HG02798 (cell line): Measurements from ENCODE around the gene ARHGAP45.
A peak's percentile ranks its signal among the peaks of the same experiment; 100 is the strongest.
"Not testable (repeated sequence)": the region's sequence is repeated elsewhere in the genome, so short reads cannot be mapped to it uniquely, and the experiment has no call there.

ENCODE experiments used
- ATAC-seq: cut with Tn5 transposase; IDR thresholded peaks from one replicate; pipeline ENCODE4 v1.9.1; 2021; ENCODE audit warnings: mild to moderate bottlenecking; ENCODE audit not compliant: unreplicated experiment, poor library complexity

The ARHGAP45 gene, protein sequence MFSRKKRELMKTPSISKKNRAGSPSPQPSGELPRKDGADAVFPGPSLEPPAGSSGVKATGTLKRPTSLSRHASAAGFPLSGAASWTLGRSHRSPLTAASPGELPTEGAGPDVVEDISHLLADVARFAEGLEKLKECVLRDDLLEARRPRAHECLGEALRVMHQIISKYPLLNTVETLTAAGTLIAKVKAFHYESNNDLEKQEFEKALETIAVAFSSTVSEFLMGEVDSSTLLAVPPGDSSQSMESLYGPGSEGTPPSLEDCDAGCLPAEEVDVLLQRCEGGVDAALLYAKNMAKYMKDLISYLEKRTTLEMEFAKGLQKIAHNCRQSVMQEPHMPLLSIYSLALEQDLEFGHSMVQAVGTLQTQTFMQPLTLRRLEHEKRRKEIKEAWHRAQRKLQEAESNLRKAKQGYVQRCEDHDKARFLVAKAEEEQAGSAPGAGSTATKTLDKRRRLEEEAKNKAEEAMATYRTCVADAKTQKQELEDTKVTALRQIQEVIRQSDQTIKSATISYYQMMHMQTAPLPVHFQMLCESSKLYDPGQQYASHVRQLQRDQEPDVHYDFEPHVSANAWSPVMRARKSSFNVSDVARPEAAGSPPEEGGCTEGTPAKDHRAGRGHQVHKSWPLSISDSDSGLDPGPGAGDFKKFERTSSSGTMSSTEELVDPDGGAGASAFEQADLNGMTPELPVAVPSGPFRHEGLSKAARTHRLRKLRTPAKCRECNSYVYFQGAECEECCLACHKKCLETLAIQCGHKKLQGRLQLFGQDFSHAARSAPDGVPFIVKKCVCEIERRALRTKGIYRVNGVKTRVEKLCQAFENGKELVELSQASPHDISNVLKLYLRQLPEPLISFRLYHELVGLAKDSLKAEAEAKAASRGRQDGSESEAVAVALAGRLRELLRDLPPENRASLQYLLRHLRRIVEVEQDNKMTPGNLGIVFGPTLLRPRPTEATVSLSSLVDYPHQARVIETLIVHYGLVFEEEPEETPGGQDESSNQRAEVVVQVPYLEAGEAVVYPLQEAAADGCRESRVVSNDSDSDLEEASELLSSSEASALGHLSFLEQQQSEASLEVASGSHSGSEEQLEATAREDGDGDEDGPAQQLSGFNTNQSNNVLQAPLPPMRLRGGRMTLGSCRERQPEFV

DNA sequence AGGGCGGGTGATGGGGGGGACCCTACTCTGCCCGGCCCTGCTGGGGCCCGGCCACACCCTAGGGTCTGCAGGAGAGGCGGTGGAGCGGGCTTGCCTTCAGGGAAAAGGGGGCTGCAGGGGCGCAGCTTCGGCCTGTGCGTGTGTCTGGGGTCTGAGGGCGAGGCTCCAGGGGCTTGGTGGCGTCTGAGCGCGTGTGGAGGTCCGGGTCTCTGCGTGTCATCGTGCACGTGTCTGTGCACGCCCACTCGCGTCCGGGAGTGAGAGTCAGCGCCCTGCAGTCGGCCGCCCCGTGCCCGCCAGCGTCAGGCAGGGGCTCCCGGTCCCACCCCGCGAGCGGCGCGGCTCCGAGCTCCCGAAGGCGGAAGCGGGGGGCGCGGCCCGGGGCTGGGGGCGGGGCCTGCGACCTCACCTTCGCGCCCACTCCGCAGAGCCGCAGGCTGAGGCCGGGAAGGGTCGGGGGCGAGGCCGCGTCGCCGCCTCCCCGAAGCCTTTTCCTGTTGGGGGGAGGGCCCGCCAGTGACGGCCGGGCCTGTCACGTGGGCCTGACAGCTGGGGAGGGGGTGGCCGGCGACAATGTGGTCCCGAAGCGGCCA is at the start of gene ARHGAP45:
TSS of gene ARHGAP45 (plus strand) at position 420 of the 593 bp plus-strand sequence. CDS start 239 bp downstream, outside the sequence.
- ATAC-seq = peak; percentile 41

DNA sequence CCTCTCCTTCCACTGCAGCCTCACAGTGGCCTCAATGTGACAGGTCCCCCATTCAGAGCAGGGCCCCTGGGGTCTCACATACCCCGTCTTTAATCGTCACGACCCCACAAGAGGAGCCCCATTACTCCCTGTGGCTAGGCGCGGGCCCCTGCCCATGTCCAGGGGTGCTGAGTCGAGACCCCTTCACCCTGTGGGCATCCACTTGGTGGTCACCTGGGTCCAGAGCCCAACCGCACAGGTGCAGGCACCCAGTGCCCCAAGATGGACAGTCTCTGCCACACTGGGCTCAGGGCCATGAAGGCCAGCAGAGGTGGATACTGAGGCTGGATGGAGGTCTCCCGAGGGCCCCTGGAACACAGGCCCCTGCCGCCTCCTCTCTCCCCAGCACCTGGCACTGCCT is 49.1 kb upstream of the ARHGAP45 start:
- no peak for ATAC-seq

DNA sequence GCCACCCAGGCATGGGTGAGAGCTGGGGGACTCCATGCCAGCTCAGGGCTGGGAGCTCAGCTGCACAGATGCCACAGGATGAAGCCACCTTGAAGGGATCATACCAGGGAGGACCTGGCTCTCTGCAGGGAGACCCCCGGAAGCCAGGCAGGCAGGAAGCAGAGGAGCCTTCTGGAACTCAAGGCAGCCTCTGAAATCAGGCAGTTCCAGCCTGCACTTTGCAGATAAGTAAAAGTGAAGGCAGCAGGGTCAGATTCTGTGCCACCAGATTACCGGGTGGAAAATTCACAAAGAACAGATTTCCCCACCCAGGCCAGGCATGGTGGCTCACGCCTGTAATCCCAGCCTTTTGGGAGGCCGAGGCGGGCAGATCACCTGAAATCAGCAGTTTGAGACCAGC is 48.6 kb upstream of the ARHGAP45 start:
- ATAC-seq = no peak

DNA sequence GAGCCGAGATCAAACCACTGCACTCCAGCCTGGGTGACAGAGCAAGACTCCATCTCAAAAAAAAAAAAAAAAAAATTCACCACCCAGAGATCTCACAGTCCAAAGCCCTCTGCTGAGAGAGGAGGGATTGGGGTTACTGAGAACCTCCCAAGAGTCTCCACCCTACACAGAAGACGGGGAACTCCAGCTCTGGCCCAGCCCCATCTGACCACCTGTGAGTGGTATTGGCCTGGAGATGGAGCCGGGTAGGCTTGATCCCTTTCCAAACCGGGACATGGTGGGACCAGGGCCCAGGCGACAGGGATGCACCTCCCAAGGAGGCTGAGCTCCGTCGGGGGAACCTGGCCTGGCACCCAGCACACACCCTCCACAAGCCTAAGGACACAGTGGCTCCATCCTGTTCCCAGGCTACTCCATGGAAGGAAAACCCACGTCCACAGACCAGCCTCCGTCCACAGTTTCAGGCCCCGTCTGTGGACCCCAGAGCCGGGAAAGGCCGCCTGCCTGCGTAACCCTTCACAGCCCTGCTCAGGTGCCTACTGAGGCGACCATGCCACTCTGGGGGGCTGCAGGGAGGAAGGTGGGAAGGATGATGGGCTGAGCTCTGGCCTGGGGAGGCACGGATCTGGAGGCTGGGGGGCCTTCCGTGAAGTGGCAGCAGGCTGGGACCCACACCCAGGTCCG is 47.9 kb upstream of the ARHGAP45 start:
- ATAC-seq = no peak

DNA sequence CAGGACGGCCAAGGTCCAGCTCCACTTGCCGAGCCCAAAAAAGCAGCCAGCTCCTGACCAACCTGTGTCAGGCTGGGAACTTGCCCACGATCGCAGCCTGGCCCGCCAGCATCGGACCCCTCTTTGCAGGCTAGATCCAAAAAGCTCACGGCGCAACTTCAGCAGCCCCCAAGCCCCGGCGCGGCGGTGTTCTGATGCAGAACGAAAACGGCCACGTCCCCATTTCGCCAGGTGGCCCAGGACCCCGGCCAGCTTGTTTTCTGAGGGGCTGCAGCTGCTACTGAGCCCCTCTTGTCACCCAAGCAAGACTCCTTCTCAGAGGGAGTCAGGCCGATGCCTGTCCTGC is 47.4 kb upstream of the ARHGAP45 start:
- no peak for ATAC-seq

DNA sequence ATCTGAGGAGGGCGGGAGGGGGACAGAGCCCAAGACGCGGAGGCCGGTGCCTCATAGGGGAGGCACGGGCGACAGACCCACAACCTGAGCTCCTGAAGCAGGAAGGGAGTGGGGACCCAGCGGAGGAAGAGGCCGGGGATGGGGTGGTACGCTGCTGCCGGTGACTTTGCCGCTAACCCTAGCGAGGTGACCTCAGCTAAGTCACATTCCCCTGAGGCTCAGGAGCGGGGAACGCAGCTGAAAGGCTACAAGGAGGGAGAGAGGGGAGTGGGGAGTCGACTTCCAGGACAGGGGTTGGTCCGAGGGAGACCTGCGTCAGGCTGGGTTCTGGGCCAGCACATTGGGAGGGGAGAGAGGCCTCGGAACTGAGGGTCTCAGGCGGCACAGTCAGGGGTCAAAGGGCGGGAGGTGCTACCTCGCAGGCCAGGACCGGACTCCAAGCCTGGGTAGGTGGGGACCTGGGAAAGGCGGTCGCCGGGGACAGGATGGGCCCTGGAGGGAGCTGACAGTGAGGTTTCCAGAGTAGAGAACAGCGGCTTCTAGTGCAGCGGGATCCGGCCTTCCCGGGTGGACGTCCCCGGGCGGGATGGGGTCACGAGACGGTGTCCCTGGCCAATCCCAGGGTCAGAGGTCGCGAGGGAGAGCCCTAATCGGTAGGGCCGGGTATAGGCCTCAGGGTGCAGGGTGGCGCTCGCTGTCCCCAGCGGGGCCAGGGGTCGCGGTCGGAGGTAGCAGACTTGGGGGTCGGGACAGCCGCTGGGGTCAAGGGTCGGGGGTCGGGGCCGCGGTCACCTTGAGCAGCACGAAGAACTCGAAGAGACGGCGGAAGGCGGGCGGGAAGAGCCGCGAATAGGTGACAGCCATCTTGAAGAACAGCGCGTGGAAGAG is 46.7 kb upstream of the ARHGAP45 start:
- no peak for ATAC-seq

DNA sequence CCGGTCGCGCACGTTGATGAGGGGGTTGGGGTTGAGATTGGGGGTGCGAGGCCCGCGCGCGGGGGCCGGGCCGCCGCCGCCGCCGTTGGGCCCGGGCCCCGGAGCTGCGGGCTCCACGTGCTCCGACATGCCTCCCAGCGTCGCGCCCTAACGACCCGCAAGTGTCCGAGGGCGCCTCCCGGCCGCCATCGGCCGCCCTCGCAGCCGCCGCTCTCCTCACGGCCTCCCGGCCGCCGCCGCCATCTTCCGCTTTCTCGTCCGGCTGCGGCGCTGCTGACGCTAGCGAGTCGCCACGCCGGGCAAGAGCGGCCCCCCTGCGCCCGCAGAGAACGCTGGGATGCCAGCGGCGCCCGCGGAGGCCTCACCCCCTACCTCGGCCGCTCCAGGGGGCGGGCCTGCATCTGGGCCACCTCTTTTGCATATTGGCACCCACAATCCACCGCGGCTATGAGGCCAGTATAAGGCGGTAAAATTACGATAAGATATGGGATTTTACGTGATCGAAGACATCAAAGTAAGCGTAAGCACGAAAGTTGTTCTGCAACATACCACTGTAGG is 46.0 kb upstream of the ARHGAP45 start, which contains the start of gene TMEM259:
TSS of gene TMEM259 (minus strand) at position 256 of the 558 bp plus-strand sequence. CDS start at position 129, 127 bp downstream.
- peak; percentile 86 for ATAC-seq

DNA sequence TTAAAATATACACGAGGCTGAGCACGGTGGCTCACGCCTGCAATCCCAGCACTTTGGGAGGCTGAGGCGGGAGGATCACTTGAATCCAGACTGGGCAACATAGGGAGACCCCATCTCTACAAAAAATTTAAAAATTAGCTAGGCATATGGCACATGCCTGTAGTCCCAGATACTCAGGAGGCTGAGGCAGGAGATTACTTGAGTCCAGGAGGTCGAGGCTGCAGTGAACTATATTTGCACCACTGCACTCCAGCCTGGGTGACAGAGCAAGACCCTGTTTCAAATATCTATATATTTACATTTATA is 43.1 kb upstream of the ARHGAP45 start:
- not testable (repeated sequence) for ATAC-seq

DNA sequence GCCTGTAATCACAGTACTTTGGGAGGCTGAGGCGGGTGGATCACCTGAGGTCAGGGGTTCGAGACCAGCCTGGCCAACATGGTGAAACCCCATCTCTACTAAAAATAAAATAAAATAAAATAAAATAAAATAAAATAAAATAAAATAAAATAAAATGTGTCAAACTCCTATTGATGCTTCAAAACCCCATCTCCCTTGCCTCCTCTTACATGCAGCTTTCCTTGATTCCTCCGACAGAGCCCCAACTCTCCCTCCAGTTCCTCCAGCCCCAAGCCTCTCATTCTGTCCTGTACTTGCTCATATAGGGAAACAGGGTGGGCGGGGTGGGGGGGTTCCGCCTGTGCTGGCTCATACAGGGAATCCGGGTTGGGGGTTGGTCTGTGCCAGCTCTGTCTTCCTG is 41.9 kb upstream of the ARHGAP45 start:
- not testable (repeated sequence) for ATAC-seq

DNA sequence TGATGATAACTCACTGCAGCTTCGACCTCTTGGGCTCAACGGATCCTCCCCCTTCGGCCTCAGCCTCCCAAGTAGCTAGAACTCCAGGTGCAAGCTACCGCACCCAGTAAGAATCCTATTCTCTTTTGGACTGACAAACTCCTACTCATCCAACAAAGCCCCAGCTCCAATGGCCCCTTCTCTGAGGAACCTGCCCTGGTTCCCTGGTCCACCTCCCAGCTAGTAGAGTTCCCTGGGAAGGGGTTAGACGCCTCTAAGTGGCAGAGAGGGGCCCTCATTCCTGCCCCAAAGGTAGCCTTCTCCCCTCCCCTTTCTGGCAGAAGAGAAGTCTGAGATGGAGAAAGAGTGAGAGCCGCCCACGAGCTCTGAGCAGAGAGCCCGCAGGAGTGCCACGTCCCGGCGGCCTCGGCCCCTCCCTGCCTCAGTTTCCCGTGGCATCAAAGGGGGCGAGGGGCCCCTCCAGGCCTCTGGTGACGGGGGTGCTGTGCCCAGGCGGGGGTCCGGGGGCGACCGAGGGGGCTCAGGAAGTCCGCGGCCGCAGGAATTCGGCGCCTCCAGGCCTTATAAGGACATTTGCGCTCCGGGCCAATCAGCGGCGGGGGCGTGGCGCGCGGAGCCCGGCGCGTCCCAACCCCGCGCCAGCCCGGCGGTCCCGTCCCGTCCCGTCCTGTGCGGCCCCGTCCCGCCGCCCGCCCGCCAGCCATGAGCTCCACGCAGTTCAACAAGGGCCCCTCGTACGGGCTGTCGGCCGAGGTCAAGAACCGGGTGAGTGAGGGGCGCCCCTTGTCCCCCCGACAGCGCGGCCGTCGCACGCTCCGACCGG is 40.8 kb upstream of the ARHGAP45 start, which contains the start of gene CNN2:
TSS of gene CNN2 (plus strand) at position 649 of the 823 bp plus-strand sequence. CDS start at position 703, 54 bp downstream.
- peak; percentile 64 for ATAC-seq

DNA sequence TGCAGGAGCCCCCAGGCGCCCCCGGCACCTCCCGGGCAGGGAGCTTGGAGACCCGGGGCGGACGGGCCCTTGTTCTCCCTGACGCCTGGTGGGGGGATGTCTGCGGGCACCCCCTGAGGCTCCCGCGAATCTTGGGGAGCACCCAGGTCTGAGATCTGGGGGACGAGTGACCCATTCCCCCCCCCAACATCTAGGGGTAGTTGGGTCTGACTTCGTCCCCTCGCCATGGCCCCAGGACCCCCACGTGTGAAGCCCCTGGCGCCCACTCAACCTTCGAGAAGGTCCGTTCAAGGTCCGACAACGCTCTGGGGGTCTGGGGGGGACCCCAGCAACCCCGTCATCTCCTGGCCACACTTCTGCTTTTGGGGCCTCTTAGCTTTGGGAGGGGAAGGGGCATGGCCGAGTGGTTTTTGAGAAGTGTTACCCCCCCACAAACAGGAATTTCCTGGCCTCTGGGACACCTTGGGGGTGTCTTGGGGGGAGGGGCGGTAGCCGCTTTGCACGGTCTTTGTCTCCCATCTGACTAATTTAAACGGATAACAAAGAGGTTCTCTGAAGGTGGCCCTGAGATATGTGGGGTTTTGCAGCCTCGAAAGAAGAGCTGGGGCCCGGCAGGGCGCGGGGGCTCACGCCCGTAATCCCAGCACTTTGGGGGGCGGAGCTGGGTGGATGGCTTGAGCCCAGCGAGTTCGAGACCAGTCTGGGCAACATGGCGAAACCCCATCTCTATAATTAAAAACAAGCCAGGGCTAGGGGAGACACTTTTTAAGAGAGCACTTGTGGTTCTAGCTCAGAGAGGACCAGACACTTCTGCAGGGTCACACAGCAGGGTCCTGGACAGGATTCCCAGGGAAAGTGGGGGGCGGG is 40.0 kb upstream of the ARHGAP45 start:
- ATAC-seq = peak; percentile 2

DNA sequence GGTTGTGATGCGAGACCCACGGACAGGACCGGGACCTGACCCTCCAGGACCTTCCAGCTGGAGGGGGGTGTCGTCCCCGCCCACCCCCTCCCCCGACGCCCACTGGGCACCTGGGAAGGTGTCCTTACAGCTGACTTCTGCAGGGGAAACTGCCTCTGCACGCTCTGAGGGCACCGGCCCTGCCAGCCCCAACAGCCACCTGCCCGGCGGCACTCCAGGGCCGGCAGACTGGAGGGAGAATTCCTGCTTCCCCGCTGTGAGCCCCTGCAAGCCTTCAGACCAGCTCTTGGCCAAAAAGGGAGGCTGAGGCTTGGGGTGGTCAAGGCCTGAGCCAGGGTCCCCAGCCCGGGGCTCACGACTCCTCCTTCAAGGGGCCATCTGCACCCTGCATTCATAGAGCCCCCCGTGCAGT is 39.3 kb upstream of the ARHGAP45 start:
- ATAC-seq = no peak

DNA sequence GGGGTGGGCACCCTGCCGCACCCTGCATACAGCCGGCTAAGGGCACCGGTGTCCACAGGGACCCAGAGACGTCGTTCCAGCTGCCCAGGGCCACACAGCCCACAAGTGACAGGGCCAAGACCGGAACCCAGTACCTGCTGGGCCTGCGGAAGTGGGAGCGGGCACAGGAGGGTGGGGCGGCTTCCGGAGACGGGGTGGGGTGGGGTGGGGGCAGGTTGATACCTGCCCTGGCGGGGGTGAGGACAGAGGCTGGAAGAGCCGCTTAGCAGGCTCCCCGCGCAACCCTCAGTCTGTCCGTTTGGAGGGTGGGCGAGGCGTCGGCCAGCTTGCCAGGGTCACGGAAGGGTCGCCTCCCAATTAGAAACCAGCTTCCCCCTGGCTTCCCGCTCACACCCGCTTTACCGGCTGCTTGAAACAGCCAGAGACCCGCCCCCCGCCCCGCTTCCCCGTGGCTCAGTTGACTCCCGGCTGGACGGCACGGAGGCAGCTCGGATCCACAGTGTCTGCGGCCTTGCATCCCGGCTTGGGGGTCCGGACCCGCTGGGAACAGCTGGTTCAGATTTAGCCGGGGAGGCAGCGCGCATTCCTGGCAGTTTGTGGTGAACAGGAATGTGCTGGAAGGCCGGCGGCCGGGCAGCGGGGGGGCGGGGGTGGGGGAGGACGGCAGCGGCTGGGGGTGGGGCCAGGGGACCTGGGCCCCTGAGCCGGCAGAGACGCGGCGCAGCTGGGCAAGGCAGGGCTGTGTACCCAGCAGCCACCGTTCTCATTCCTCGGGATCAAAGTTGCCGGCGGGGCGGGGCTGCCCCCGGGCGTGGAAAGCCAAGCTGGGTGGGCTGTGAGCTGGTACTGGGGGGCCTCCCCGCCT is 38.7 kb upstream of the ARHGAP45 start:
- no peak for ATAC-seq

DNA sequence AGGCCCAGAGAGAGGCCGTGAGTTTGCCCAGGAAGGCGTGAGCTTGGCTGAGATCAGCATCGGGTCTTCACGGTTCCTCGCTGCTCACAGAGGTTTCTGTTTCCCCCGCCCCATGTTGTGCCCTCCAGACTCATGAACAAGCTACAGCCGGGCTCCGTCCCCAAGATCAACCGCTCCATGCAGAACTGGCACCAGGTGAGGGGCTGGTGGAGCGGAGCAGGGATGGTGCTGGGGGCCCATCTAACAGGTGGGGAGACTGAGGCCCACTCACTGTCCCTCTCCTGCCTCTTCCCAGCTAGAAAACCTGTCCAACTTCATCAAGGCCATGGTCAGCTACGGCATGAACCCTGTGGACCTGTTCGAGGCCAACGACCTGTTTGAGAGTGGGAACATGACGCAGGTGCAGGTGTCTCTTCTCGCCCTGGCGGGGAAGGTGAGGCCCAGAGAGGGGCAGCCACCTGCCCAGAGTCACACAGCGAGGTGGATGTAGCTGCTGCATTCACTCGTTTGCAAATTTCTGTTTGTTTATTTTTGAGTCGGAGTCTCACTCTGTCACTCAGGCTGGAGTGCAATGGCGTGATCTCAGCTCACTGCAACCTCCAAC is 34.6 kb upstream of the ARHGAP45 start:
- no peak for ATAC-seq

DNA sequence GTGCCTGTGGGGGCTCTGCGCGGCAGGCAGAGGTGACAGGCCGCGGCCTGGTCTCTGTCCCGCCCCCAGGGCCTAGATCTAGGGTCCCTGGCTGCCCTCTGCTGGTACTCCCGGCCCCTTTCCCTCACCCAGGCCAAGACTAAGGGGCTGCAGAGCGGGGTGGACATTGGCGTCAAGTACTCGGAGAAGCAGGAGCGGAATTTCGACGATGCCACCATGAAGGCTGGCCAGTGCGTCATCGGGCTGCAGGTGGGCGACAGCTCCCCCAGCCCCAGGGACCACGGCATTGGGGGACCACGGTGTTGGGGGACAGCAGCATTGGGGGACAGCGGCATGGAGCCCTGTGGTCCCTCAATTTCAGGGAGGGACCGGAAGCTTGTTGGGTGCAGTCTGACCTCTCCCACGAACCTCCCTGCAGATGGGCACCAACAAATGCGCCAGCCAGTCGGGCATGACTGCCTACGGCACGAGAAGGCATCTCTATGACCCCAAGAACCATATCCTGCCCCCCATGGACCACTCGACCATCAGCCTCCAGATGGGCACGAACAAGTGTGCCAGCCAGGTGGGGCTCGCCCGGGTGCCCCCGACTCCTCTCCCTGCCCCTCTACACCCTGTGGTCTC is 30.9 kb upstream of the ARHGAP45 start:
- ATAC-seq = no peak
